Posterior vena cava (tissue), 2 donors: Measurements from ENCODE around the gene GLI3. TPM values are rescaled to one million over a fixed set of nuclear protein-coding genes. Genes with fewer than 3 reads are reported as not detected.

Experiments used
- DNase-seq: peaks from one replicate; pipeline ENCODE4 v3.0.0-alpha.2; 2020; ENCODE audit warnings: low spot score
- intact Hi-C, 2 donors: fragments of 100-400 bp; cut with DNase I; formaldehyde crosslinking; loops; one replicate each; pipeline versions ENCODE4 v1.14.1 to v1.14.2; 2022 to 2023
- total RNA-seq, 2 donors: library from RNA; stranded (reverse); fragmentation: NEBNext Ultra II Directional; extraction: Animal tissue kit (Norgen Biotek cat#: 25700); gene quantifications; one replicate each; pipeline ENCODE4 v1.2.1, GENCODE V29; 2021
- donor health status: DM: yes; HTN: yes; CAD: no.
- donor health status: DM: yes; HTN: yes; CAD: no.

GLI3 gene
- total RNA-seq, 2 donors from 2014 or later: 24.8 to 27.2 TPM

GRCh38 chr7:42156291-42156865 is 80.6 kb downstream of the GLI3 start:
- intact Hi-C loops: no loop called here
- DNase-seq: no peak

- intact Hi-C loops: no loop called here
- no peak for DNase-seq
These were observed 81.3 kb downstream of the GLI3 start for GRCh38 chr7:42155584-42156290.

DNA sequence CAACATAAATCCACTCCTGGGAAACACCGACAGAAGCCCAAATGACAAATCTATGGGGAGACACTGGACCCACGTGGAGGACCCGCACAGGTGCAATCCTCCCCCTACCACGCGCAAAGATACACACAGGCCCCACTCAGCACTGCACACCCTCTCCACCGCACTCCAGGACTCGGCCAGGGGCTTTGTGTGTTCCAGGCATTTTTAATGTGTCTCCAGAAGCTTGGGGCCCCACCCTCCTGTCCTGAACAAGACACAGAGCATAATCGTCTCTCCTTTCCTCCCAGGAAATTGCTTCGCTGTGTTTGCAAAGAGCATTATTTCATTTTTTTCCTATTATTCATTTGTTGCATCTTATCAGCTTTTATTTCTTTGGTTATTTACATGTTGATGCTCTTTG is 82.8 kb downstream of the GLI3 start:
- DNase-seq: no peak
- intact Hi-C loops: no loop called here

DNA sequence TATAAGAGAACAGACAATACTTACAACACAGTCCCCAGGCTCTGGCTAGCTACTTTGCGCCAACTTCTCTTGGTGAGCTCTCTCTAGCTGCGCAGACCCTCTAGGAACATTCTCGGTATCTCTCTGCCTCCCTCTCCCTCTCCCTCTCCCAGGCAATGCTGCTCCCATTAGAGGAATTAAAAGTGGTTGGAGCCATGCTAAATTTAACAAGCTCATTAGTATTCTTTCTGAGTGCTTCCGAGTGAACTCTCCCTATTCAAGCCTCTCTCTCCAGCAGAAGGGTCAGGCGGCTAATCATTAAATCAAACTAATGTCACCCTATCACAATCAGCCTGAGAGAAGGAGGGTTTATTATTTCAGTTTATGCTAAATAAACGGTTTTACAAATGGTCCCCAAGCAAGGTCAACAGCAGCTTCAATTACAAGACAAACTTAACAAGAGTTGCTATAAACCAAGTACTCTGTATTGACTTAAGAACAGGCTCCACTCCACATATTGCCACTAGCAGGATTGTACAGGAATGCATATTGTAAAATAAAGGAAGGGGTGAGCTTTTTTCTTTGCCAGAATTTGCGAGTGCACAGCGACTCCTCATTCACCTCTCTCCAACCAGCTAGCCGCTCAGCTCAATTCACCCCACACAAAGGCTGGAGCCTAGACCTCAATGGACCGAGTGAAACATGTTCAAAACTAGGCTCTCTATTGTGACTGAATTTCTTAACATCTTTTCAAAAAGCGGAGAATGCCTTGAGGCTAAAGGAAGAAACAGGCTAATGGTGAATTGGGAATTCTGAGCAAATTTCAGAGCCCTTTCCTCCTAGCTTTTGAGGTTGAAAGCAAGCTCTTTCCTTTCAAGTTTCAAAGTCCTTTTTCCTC is 84.4 kb downstream of the GLI3 start:
- intact Hi-C loops: no loop called here

GRCh38 chr7:42151309-42151708 is 85.7 kb downstream of the GLI3 start:
- intact Hi-C loops: no loop called here
- DNase-seq: no peak

More for the DNA sequence above, 84.4 kb downstream of the GLI3 start:
- DNase-seq: no peak

DNA sequence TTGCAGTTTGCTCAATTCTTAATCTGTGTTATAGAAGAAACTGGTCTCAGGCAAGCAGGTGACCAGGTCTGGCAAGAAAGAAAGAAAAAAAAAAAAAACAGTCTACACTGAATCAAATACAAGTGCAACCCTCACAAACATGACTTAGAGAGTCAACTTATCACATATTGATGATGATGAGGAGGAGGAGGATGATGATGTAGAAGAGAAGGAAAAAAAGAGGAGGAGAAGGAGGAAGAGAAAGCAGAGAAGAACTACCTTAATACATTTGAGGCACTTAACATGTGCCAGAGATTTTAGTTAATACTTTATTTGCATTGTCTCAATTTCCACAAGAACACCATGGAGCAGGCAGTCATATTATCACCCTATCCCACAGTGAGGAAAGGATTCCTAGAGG is 91.5 kb downstream of the GLI3 start:
- DNase-seq: no peak
- intact Hi-C loops: no loop called here

GRCh38 chr7:42144604-42145003 is 92.4 kb downstream of the GLI3 start:
- intact Hi-C loops: no loop called here
- DNase-seq: no peak

- intact Hi-C loops: no loop called here
- DNase-seq: no peak
These were observed 93.1 kb downstream of the GLI3 start for GRCh38 chr7:42143711-42144600.

GRCh38 chr7:42142089-42142488 is 94.9 kb downstream of the GLI3 start:
- intact Hi-C loops: no loop called here

GRCh38 chr7:42139751-42140150 is 97.3 kb downstream of the GLI3 start:
- intact Hi-C loops: no loop called here

More at GRCh38 chr7:42142089-42142488, 94.9 kb downstream of the GLI3 start:
- DNase-seq: no peak

GRCh38 chr7:42138691-42139090 is 98.3 kb downstream of the GLI3 start:
- DNase-seq: no peak
- intact Hi-C loops: no loop called here

More at GRCh38 chr7:42139751-42140150, 97.3 kb downstream of the GLI3 start:
- DNase-seq: no peak

DNA sequence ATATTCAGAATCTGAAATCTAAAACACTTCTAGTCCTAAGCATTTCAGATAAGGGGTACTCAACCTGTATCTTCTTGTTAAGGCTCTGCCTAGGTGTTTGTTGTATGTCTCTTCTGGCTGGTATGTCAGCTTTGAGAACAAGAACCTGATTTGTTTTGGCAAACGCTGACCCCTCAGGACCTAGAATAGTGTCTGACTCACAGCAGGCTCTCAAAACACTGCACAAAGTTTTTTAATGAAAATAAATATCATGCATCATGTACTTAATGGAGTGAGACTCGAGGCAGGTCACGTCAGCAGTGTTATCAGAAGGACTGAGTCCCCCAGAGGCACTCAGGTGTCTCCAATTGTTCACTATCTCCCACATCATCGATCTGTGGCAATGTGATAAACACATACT is 99.1 kb downstream of the GLI3 start:
- no peak for DNase-seq
- intact Hi-C loops: no loop called here

- DNase-seq: no peak
- intact Hi-C loops: no loop called here
These were observed 99.6 kb downstream of the GLI3 start for GRCh38 chr7:42137431-42137830.

- intact Hi-C loops: no loop called here
- DNase-seq: no peak
These were observed 101.3 kb downstream of the GLI3 start for GRCh38 chr7:42135728-42136127.

DNA sequence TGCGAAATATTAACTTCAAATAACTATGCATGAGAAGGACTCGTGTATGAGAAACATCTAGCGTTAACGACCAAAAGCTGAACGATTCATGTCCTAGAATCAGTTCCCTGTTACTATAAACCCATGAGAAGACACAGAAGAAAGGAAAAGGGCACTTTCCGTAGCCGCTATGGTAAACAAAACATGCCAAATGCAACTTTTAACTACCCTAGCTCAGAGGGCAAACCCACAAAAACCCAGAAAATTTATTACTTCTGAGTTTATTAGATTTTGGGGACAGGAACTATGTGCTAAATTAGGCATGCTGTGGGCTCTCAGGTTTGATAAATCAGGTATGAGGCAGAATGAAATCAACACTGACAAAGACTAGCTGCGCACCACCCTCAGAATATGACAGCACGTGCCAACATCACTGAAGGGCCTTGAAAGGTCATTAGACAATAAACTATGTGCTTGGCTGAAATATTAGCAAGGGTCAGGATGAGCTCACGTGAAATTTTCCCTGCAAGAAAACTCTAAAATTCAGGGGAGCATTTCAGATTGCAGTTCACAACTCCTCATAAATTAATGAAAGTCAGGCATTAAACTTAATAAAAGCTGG is 102.6 kb downstream of the GLI3 start:
- intact Hi-C loops: no loop called here
- DNase-seq: no peak

GRCh38 chr7:42133321-42133720 is 103.7 kb downstream of the GLI3 start:
- DNase-seq: no peak
- intact Hi-C loops: no loop called here

GRCh38 chr7:42128703-42129102 is 108.3 kb downstream of the GLI3 start:
- no peak for DNase-seq
- intact Hi-C loops: no loop called here

DNA sequence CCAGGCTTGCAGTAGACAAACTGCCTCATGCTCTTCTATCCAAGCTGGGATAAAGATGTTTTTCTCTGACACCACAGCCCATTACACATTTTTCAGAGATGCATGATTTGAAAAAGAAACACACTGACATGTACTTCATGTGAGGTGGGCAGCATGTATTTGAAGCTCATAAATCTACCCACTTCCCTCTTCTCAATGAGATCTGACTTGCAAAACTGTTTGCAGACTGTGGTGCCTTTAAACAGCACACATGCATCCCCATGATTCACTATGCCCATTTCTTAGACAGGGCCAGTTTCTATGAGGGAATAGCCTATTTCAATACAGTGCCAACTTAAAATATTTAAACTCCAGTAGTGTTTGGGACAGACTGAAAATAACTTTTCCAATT is 109.8 kb downstream of the GLI3 start:
- DNase-seq: no peak
- intact Hi-C loops: no loop called here
